Testis (tissue), 2 donors: Measurements from ENCODE around the gene RASL11B.

Experiments
- CTCF ChIP-seq, 3 experiments: fragments of 450-650 bp in 2 of 3; fragments of 200-600 bp in 1 of 3; sonication (generic) in 1 of 3; IDR thresholded peaks; one replicate each; pipeline ENCODE4 v1.5.1; 2016 to 2019; ENCODE audit warnings: antibody characterized with exemption in 3 of 3, mild to moderate bottlenecking in 2 of 3, moderate library complexity in 1 of 3
- POLR2A ChIP-seq: fragments of 450-650 bp; IDR thresholded peaks from one replicate; pipeline ENCODE4 v1.6.1; 2017; ENCODE audit warnings: antibody characterized with exemption, mild to moderate bottlenecking, moderate library complexity

GRCh38 chr4:52861171-52861823 is 820 bp upstream of the RASL11B start:
- no peak for TF ChIP-seq POLR2A
- no peak for TF ChIP-seq CTCF (IDR thresholded peaks at IDR 0.05)
